ENCODE results near the gene POLR3A.

GRCh38 chr10:77959887-77960455 lies 69.3 kb downstream of the POLR3A start:
- no peak for TF ChIP-seq POLR2A (IDR thresholded peaks at IDR 0.05)
- no peak for TF ChIP-seq CTCF (IDR thresholded peaks at IDR 0.05)

Measured in right lobe of liver (tissue), 4 donors.